Measurements from ENCODE around the gene FER.

- TF ChIP-seq POLR2A (IDR thresholded peaks at IDR 0.05) (no peak), CTCF (IDR thresholded peaks at IDR 0.05) (no peak)
These were observed 73.3 kb downstream of the FER start for GRCh38 chr5:108820983-108821382.
